Fibroblast of the conjunctiva (primary cell): ENCODE measurements around the gene ABHD2.

Experiments
- DNase-seq: peaks from one replicate; pipeline ENCODE4 v3.0.0-alpha.2; 2010; ENCODE audit warnings: low read depth

ABHD2 gene

DNA sequence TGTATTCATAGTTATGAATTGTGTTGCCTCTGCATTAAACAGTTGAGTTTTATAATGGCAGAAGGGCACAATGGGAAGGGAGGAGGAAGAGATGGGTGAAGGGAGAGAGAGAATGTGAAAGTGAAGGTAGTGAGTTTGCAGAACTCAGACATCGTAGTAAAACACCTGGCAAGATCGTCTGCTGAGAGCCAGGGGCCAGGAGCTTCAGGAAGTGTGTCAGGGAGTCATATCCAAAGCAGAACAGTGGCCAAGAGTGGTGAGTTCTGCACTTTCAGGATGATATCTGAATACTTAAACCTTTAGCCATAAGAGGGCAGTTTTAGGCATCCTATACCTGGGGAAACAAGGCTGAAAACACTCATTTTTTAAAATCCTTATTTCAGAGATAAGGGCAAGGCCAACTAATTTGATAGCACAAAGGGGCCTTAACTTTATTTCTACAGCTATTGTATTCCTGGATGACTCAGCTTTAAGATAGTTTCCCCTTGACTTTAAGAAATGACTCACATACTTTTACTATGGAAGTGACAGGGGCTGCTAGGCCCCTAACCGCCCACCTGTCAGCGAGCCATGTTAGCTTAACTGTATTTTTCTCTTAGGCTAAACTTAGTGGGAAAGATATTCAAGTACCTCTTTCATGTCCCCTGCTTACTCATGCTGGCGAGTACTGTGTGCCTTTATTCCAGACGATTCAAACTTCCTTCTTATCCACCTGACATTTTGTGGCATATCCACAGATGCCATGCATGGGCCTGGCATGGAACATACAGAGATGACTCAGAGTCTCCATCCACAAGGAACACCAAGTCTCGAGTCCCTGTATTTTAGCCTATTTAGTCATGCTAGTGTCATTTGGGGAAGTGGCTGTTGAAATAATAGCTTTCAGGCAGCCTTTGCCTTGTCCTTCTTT lies 79.3 kb downstream of the ABHD2 start:
- no peak for DNase-seq

DNA sequence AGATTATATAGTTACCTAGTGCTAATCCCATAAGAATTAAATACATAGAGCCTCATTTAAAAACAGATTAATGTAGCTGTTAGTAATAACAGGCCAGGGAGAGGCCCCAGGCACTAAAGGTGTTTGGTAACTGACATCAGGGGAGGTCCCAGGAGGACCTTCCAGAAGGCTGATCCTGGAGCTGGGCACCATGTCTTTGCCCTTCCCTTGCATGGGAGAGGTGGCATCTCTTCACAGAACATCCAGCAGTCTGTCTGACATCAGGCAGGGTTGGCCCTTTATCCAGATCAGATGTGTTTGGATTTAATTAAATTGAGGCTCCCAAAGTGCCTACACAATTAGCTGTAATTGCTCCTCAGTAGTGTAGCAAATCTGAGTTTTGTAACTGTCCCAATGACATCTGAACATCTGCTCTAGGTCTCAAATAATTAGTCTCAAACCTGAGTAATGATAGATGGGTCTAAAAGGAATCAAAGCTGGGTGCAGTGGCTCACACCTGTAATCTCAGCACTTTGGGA lies 80.1 kb downstream of the ABHD2 start:
- DNase-seq: no peak

DNA sequence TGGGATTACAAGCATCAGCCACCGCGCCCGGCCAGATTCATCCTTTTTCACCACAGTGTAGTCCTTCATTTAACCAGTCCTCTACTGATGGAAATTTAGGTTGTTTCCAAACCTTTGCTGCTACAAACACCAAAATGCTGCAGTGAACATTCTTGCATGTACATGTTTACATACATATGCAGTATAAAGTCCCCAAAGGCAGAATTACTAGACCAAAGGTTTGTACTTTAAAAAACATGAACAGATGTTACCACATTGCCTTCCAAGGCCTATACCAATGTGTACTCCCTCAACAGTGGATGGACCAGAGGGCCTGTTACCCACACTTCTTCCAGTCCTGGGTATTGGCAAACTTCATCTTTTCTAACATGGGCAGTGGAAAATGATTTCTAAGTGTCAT lies 82.1 kb downstream of the ABHD2 start:
- no peak for DNase-seq

- DNase-seq: no peak
Measured at GRCh38 chr15:89171136-89172072, 83.1 kb downstream of the ABHD2 start.

DNA sequence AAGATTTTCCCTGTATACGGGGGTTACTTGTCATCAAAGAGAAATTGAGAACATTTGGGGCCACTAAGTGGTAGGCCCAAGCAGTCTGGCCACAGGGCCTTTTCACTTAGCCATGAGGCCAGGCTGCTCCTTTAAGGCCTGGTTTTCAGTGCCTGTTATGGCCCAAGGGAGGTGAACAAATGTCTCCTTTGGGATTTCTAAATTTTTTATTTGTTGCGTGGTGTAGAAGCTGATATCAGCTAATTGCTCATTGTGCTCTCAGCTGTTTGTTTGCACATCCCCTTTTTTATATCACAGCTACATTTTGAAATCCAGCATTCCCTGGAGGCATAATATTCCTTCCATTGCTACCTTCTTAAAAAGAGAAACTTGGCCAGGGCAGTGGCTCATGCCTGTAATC lies 84.7 kb downstream of the ABHD2 start:
- DNase-seq: no peak

DNA sequence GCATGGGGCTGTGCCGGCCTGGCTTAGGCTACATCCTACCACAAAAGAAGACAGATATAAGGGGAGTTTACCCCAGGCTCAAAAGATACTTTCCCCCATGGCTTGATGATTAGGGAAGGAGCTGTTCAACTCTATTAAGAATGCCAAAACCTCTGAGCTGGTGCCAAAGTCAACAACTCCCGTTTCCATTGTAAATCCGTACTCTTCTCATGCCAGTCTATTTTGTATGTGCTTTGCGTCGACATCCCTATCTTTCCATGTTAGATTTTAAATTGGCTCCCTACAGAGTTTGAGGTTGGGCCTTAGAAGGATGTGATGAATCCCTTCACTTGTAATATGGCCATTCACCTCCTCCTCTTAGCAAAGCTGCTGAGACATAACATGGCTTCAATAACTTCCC lies 86.2 kb downstream of the ABHD2 start:
- DNase-seq: no peak

DNA sequence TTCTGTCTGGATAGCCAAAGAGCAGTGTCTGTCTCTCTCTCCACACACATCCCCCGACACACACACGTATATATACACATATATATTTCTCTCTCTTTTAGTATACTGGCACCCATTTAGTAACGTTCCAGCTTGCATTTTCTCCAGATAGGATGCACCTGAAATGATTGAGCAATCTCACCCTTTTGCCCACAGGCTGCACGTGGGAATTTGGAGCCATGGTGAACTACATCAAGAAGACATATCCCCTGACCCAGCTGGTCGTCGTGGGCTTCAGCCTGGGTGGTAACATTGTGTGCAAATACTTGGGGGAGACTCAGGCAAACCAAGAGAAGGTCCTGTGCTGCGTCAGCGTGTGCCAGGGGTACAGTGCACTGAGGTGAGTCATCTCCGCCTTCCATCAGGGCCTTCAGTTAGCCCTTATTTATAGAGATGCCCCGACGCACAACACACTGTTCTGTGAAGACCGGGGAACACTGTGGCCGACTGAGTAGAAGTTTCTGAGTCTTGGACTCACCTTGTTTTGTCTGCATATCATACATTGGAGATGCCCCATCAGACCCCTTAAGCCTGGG lies 87.4 kb downstream of the ABHD2 start:
- no peak for DNase-seq

DNA sequence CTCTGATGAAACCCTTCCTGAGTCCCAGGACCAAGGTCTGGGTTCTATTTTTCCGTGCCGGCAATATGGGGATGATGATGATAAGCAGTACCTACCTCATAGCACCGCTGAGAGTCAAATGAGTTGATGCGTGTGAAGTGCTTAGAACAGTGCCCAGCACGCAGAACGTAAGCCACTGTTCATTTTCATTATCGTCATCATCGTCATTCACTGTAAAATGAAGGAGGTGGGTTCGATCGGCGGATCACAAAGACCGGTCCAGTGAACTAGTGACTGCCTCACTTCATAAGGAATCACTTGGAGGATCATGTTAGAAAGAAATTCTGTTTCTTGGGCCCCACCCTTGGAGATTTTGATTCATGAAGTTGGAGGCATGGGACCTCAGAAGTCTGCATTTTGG lies 88.9 kb downstream of the ABHD2 start:
- DNase-seq: no peak

DNA sequence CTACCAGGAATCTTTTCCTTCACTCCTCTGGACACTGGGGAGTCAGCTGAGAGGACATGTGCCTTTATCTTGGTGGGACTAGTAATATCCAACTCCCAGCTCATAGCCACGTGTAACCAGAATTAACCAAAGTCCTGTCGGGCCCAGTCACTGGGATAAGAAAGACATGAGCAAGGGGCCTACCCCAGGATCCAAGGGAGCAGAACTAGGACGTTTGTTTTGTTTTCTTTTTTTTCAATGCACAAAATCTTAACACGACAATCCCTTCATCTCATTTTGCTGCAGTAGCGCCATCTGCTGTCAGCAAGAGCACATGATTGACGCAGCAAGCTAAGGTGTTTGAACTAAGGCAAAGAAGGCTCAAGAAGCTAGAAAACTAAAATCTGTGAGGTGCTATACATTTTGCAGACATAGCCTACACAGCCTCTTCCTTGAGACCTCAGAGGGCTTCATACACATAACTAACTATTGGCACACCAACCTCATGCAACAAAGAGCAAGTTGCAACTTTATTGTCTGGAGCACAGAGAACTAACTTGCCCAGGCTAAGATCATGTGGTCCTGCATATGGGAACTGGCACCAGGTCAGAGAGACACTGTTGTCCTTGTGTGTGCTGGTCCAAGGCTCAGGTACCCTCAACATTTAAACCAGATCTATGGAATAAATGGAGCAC lies 89.5 kb downstream of the ABHD2 start:
- peak; percentile 75 for DNase-seq

DNA sequence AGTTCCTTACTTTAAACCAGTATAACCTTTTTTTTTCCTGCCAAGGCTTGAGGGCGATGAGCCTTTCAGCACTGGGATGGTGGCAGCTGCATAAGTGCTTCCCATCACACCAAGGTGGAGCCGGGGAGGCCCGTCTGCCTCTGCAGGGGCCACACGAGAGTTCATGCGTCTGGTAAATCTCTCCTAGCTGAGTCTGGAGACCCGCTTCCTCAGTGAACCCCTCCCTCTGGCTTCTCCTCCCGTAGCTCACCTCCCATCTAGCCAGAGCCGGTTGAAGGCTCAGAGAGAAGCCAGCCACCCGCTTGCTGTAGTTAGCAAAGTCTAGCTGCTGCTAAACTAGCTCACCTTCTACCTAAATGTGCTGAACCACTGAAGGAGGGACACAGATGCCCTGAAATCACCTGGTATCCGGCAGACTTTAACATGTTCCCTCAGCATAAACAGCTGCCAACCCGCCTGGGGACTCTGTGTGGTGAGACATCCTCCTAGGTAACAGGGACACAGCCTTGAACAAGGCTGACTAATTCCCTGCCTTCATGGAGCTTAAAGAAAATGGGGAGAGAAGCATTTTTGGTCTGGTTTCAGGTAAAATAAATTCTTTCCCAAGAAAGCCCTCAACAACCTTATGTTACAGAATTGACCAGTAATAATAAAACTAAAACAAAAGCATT lies 90.2 kb downstream of the ABHD2 start:
- no peak for DNase-seq

- DNase-seq: no peak
Measured at GRCh38 chr15:89179966-89180875, 92.0 kb downstream of the ABHD2 start.

- DNase-seq: no peak
Measured at GRCh38 chr15:89184357-89184756, 96.1 kb downstream of the ABHD2 start.

DNA sequence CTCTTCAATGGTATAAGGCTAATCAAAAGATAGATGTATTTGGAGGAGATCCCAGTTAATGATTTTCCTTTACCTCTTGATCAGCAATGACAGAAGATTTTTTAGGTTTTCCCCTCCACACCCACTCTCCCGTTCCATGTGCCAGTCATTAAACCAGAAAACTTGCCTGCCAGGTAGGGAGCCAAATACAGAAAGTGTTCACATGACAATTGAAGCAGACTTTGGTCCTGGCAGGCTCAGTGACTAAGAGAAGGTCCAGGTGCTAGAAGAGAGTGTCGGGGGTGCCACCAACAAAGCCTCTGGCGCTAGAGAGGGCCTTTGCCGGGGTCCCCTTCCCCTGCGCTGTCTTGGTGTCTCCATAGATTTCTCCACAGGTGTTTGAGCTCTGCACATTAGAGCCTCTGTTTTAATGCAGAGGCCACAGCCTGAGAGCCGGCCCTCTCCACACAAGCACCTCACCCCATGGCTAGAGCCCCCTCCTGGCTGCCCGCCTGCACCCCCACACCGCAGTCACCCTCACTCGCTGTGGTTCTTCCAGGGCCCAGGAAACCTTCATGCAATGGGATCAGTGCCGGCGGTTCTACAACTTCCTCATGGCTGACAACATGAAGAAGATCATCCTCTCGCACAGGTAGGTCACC lies 96.8 kb downstream of the ABHD2 start:
- DNase-seq: no peak

DNA sequence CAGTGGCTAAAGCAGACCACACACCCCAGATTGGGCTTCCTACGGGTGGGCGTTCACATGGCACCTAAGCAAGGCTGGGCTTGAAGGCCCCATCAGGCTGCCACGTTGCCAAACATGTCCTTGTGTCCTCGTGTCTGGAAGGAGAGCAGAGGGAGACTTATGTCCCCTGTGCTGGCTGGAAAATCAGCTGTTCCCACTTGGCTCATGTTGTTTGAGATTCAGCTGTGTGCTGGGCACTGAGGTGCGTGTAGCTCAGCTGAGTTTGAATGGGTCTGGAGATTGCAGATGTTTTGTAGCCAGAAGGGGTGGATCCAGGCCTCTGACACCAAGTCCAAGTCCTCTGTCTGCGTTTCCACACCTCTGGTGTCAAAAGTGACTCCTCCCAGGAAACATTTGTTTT lies 98.5 kb downstream of the ABHD2 start:
- DNase-seq: no peak

- DNase-seq: no peak
Measured at GRCh38 chr15:89187301-89187985, 99.2 kb downstream of the ABHD2 start.

- no peak for DNase-seq
Measured at GRCh38 chr15:89187986-89188514, 99.8 kb downstream of the ABHD2 start.

- no peak for DNase-seq
Measured at GRCh38 chr15:89192136-89192535, 103.9 kb downstream of the ABHD2 start.

- no peak for DNase-seq
Measured at GRCh38 chr15:89192766-89193165, 104.5 kb downstream of the ABHD2 start.

DNA sequence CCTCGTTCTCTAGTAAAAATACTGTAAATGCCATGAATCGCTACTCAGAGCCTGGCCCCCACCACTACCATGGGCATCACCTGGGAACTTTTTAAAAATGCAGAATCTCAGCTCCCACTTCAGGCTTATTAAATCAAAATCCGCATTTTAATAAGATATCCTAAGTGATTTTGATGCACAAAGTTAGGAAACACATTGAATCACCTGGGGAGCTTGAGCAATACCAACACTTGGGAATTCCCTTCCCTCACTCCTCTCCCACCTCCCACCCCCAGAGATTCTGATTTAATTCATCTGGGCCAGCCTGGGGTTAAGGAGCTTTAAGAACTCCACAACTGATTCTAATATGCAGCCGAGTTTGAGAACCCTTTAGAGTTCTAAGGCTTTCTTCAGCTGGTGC lies 106.4 kb downstream of the ABHD2 start:
- no peak for DNase-seq
